ENCODE results near the gene PKP3.
"Not testable (repeated sequence)": the region's sequence is repeated elsewhere in the genome, so short reads cannot be mapped to it uniquely, and the experiment has no call there.

The PKP3 gene

GRCh38 chr11:431921-432320 is 37.9 kb downstream of the PKP3 start:
- no peak for DNase-seq

- DNase-seq = no peak
Measured at GRCh38 chr11:432501-433100, 38.6 kb downstream of the PKP3 start.

GRCh38 chr11:433111-433510 is 39.1 kb downstream of the PKP3 start:
- no peak for DNase-seq

GRCh38 chr11:433641-434040 is 39.6 kb downstream of the PKP3 start:
- no peak for DNase-seq

GRCh38 chr11:434496-434895 is 40.5 kb downstream of the PKP3 start:
- DNase-seq = no peak

GRCh38 chr11:434999-435740 is 41.2 kb downstream of the PKP3 start:
- DNase-seq = not testable (repeated sequence)

GRCh38 chr11:437228-437870 is 43.3 kb downstream of the PKP3 start:
- no peak for DNase-seq

- DNase-seq = no peak
Measured at GRCh38 chr11:438101-438844, 44.3 kb downstream of the PKP3 start.

GRCh38 chr11:439315-440064 is 45.5 kb downstream of the PKP3 start:
- DNase-seq = no peak

GRCh38 chr11:440065-441042 is 46.3 kb downstream of the PKP3 start:
- no peak for DNase-seq

GRCh38 chr11:441043-441417 is 47.0 kb downstream of the PKP3 start:
- DNase-seq = no peak

- DNase-seq = no peak
Measured at GRCh38 chr11:441418-442274, 47.6 kb downstream of the PKP3 start, which contains the start of gene ANO9. TSS of gene ANO9 (minus strand) at chr11:442011. CDS start at chr11:441926, 85 bp downstream.

- DNase-seq = no peak
Measured at GRCh38 chr11:442611-443081, 48.6 kb downstream of the PKP3 start.

GRCh38 chr11:443542-444199 is 49.7 kb downstream of the PKP3 start:
- peak; percentile 84 for DNase-seq

GRCh38 chr11:444396-445144 is 50.6 kb downstream of the PKP3 start:
- peak; percentile 21 for DNase-seq

GRCh38 chr11:445765-446588 is 52.0 kb downstream of the PKP3 start:
- DNase-seq = no peak

GRCh38 chr11:446891-447290 is 52.9 kb downstream of the PKP3 start:
- peak; percentile 43 for DNase-seq
